Measurements from ENCODE around the gene RIPK4. TPM values are rescaled to one million over a fixed set of nuclear protein-coding genes. Genes with fewer than 3 reads are reported as not detected.
"Not testable (repeated sequence)": the region's sequence is repeated elsewhere in the genome, so short reads cannot be mapped to it uniquely, and the experiment has no call there.

RIPK4 gene
- total and polyA plus RNA-seq, 2 donors from 2014 or later: 11.6 to 32.6 TPM

- Histone ChIP-seq H3K9me3 (ENCODE audit: control insufficient read depth in 2 of 3, insufficient read depth in 1 of 3, low read length in 3 of 3) (no peaks in the 10 kb centered on the region), H3K27me3 (ENCODE audit: control insufficient read depth, insufficient read depth, low read length) (peaks cover 2% of the 10 kb centered on the region), H3K4me1 (ENCODE audit: control insufficient read depth in 2 of 3, insufficient read depth in 2 of 3, low read depth in 1 of 3, low read length in 3 of 3) (peaks cover 0 to 16% (median 4%) of the 10 kb centered on the region in 3 donors), H3K9ac (ENCODE audit: low read length in 3 of 3) (no peak overlapping the region), H3K27ac (ENCODE audit: low read depth in 2 of 2, low read length in 2 of 2) (no peak overlapping the region), H3K36me3 (ENCODE audit: control insufficient read depth in 2 of 3, insufficient read depth in 3 of 3, low read length in 3 of 3) (no peaks in the 10 kb centered on the region), H3K4me3 (ENCODE audit: low read length in 3 of 3) (no peak overlapping the region)
- intact Hi-C loops (cut with DNase I): no loop called here
- FAIRE-seq (no peak), DNase-seq (peak in 3 of 5 donors; percentile 31 to 71 (median 57))
- no peak for TF ChIP-seq CTCF (IDR thresholded peaks at IDR 0.05; ENCODE audit: borderline replicate concordance, extremely low read depth, insufficient read depth)
Observed at GRCh38 chr21:41725421-41726031, 41.3 kb downstream of the RIPK4 start.

- H3K36me3 ChIP-seq (ENCODE audit: control insufficient read depth in 2 of 3, insufficient read depth in 3 of 3, low read length in 3 of 3); H3K9me3 ChIP-seq (ENCODE audit: control insufficient read depth in 2 of 3, insufficient read depth in 1 of 3, low read length in 3 of 3); H3K27me3 ChIP-seq (ENCODE audit: control insufficient read depth, insufficient read depth, low read length); H3K9ac ChIP-seq (ENCODE audit: low read length in 3 of 3); H3K4me3 ChIP-seq (ENCODE audit: low read length in 3 of 3); DNase-seq; intact Hi-C loops (cut with DNase I); H3K4me1 ChIP-seq (ENCODE audit: control insufficient read depth in 2 of 3, insufficient read depth in 2 of 3, low read depth in 1 of 3, low read length in 3 of 3); FAIRE-seq; H3K27ac ChIP-seq (ENCODE audit: low read depth in 2 of 2, low read length in 2 of 2): not testable (repeated sequence)
Observed at GRCh38 chr21:41723835-41724234, 43.0 kb downstream of the RIPK4 start.

- FAIRE-seq: no peak
- TF ChIP-seq CTCF (IDR thresholded peaks at IDR 0.05; ENCODE audit: borderline replicate concordance, extremely low read depth, insufficient read depth): no peak
- Histone ChIP-seq H3K27ac (ENCODE audit: low read depth in 2 of 2, low read length in 2 of 2) (no peak overlapping the region), H3K27me3 (ENCODE audit: control insufficient read depth, insufficient read depth, low read length) (peaks cover 2% of the 10 kb centered on the region), H3K36me3 (ENCODE audit: control insufficient read depth in 2 of 3, insufficient read depth in 3 of 3, low read length in 3 of 3) (no peaks in the 10 kb centered on the region), H3K4me1 (ENCODE audit: control insufficient read depth in 2 of 3, insufficient read depth in 2 of 3, low read depth in 1 of 3, low read length in 3 of 3) (peaks cover 0 to 5% (median 2%) of the 10 kb centered on the region in 3 donors), H3K4me3 (ENCODE audit: low read length in 3 of 3) (no peak overlapping the region), H3K9ac (ENCODE audit: low read length in 3 of 3) (no peak overlapping the region), H3K9me3 (ENCODE audit: control insufficient read depth in 2 of 3, insufficient read depth in 1 of 3, low read length in 3 of 3) (no peaks in the 10 kb centered on the region)
- no peak for DNase-seq
- intact Hi-C loops (cut with DNase I): no loop called here
Observed at GRCh38 chr21:41722052-41723018, 44.5 kb downstream of the RIPK4 start.

- intact Hi-C loops (cut with DNase I): no loop called here
- no peak for DNase-seq
- H3K9me3 ChIP-seq (ENCODE audit: control insufficient read depth in 2 of 3, insufficient read depth in 1 of 3, low read length in 3 of 3): no peaks in the 10 kb centered on the region
- no peak for FAIRE-seq
- no peak overlapping the region for H3K9ac ChIP-seq (ENCODE audit: low read length in 3 of 3)
- no peak overlapping the region for H3K27ac ChIP-seq (ENCODE audit: low read depth in 2 of 2, low read length in 2 of 2)
- no peaks in the 10 kb centered on the region for H3K36me3 ChIP-seq (ENCODE audit: control insufficient read depth in 2 of 3, insufficient read depth in 3 of 3, low read length in 3 of 3)
- H3K27me3 ChIP-seq (ENCODE audit: control insufficient read depth, insufficient read depth, low read length): peaks cover 2% of the 10 kb centered on the region
- no peak for TF ChIP-seq CTCF (IDR thresholded peaks at IDR 0.05; ENCODE audit: borderline replicate concordance, extremely low read depth, insufficient read depth)
- H3K4me1 ChIP-seq (ENCODE audit: control insufficient read depth in 2 of 3, insufficient read depth in 2 of 3, low read depth in 1 of 3, low read length in 3 of 3): peaks cover 0 to 9% (median 2%) of the 10 kb centered on the region in 3 donors
- no peak overlapping the region for H3K4me3 ChIP-seq (ENCODE audit: low read length in 3 of 3)
Observed at GRCh38 chr21:41720250-41720649, 46.6 kb downstream of the RIPK4 start.
